HG03103 (cell line): ENCODE results near the gene CPA4.

Experiments used
- ATAC-seq: cut with Tn5 transposase; IDR thresholded peaks from one replicate; pipeline ENCODE4 v1.9.1; 2021; ENCODE audit warnings: low read depth; ENCODE audit not compliant: unreplicated experiment

Gene CPA4

GRCh38 chr7:130274296-130274695, 18.7 kb upstream of the CPA4 start:
- ATAC-seq = no peak

DNA sequence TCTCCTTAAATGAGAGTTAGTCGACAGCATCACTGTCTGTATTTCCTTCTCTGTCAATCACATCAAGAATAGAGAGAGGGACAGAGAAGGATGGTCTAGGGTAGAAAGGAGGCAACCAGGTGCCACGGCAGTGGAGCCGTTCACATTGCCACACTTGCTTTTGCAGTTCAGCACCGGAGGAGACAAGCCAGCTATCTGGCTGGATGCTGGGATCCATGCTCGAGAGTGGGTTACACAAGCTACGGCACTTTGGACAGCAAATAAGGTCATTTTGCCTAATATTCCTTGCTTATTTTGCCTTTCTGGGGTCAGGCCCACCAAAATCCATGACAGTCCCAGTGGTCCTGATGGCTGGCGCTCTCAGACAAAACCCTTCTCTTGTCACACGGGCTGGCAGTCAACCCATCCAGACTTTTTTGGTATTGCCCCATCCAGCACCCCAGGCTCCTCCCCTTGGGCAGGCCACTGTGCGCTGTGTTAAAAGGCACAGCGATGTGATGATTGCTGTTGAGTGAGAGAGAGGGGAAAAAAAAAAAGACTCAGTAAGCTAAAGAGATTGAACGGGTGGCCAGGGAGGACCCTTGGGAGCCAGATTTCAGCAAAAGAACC, 17.9 kb upstream of the CPA4 start:
- no peak for ATAC-seq

DNA sequence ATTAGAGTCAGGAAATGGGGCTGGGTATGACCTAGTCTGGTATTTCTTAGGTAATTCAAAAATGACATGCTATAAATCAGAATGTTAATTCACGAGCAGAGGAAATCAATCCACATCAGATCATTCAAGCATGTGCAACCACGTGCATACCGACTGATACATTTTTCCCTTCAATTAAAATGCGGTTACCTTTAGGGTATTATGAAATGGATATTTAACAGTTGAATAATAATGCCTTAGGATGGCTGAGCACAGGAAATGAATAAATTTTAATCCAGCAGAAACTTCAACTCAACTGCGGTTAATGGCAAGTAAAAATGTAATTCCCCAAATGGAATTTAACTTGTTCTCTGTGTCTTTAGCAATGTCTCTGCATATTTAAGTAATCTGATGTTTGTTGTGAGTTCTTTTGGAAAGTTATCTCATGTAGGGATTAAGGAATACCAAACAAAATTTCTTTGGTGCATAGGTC, 17.1 kb upstream of the CPA4 start:
- no peak for ATAC-seq

- no peak for ATAC-seq
Measured at GRCh38 chr7:130276796-130277762, 15.9 kb upstream of the CPA4 start.

- ATAC-seq = no peak
Measured at GRCh38 chr7:130277763-130278643, 15.0 kb upstream of the CPA4 start.

- no peak for ATAC-seq
Measured at GRCh38 chr7:130278860-130279259, 14.1 kb upstream of the CPA4 start.

- ATAC-seq = no peak
Measured at GRCh38 chr7:130279286-130279685, 13.7 kb upstream of the CPA4 start.

GRCh38 chr7:130279906-130280305, 13.1 kb upstream of the CPA4 start:
- ATAC-seq = no peak

- ATAC-seq = no peak
Measured at GRCh38 chr7:130281260-130281659, 11.7 kb upstream of the CPA4 start.

DNA sequence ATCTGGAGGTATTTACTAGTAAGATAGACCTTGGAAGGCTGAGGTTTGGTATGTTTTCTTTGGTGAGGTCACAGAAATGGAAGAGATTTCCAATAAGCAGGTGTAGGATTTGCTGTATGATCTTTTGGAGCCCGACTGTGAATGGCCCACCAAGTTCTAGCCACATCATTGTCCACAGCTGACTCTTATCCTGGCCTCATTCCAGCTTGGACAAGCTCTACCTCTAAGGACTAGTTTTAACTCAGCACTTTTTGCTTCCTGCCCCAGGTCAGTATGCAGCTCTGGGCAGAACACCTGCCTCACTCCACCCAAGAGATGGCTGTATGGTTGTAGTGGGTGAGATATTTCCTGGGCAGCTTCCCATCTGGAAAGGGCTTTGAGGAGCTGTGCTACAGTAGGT, 6.1 kb upstream of the CPA4 start:
- ATAC-seq = no peak

GRCh38 chr7:130288168-130288567, 4.8 kb upstream of the CPA4 start:
- ATAC-seq = no peak

GRCh38 chr7:130288829-130289228, 4.1 kb upstream of the CPA4 start:
- ATAC-seq = no peak

DNA sequence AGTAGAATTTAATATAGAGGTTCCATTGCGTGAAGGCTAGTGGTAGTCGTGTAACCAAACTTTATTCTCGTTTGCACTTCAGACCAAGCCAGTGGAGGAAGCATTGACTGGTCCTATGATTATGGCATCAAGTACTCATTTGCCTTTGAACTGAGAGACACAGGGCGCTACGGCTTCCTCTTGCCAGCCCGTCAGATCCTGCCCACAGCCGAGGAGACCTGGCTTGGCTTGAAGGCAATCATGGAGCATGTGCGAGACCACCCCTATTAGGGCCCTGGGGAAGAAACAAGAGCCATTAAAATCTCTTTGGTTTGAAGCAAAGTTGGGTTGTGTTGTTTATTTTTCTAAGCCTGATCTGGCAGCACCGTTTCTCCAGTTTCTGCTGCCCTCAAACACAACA, 3.5 kb upstream of the CPA4 start:
- ATAC-seq = no peak

- no peak for ATAC-seq
Measured at GRCh38 chr7:130290745-130291144, 2.2 kb upstream of the CPA4 start.

DNA sequence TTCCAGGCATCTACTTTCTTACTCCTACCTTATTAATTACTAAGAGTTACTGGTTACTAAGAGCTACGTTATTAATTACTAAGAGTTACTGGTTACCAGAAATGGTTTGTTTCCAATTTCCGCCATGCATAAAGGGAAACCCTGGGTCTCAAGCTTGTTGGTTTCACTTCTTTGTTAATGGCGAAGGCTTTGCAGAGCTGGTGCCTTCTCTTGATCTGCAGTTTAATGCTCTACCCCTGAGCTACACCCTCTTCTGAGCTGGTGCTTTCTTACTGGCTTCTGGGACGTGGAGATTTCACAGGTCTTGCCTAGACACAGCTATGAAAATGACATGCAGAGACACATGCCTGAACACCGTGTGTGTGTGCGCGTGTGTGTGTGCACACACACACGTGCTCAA, 560 bp downstream of the CPA4 start:
- ATAC-seq = no peak

DNA sequence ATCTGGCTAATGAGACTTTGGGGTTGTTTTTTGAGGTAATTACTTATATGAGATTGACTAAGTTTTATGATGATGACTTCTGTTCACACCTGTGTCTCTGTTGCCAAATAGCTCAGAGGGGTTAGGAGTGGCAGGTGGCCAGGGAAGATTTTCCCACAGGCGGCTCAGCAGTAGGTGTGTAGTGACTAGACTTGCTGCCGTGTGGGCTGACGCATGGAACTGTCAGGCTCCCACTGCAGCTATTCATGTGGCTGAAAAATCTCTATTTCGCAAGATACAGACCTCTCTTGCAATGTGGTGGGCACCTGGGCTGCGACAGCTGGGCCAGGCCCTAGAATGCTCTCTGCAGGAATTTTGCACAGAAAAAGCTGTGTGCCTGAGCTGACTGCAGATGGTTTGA, 1.4 kb downstream of the CPA4 start:
- no peak for ATAC-seq

DNA sequence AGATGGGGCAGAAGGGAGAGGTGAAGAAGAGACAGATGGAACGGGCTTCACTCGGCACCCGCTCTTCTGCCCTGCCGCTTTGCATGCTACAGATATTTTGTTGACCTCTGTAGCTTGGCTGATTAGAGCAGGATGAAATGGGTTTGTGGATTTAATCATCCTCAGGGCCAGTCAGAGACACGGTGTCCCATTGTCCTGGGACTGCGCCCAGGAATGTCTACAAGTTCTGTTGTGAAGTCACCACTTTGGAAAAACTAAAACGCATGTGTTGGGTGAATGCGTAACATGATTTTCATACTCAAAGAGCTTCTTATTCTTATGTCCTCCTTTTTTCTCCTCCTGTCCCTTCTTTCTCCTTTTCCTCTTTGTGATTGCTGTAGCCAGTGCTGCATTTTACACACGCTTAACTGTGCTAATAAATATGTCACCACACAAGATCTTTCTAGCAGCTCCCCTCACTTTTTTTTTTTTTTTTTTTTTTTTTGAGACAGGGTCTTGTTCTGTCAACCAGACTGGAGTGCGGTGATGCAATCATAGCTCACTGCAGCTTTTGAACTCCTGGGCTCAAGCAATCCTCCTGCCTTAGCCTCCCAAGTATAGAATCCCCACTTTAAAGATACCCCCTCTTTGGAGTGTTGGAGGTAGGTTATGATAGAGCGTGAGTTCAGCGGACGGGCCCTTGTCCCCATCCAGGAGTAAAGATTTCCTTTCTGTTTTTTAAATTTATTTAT, 3.4 kb downstream of the CPA4 start:
- no peak for ATAC-seq

GRCh38 chr7:130297628-130298543, 4.9 kb downstream of the CPA4 start:
- no peak for ATAC-seq
